Ecto neural progenitor cell (in vitro differentiated cells): Measurements from ENCODE around the gene TMEM176A.
A peak's percentile ranks its signal among the peaks of the same experiment; 100 is the strongest.

ENCODE experiments used
- DNase-seq: peaks from one replicate; pipeline ENCODE4 v3.0.0-alpha.2; 2018; ENCODE audit warnings: low spot score

Gene TMEM176A

DNA sequence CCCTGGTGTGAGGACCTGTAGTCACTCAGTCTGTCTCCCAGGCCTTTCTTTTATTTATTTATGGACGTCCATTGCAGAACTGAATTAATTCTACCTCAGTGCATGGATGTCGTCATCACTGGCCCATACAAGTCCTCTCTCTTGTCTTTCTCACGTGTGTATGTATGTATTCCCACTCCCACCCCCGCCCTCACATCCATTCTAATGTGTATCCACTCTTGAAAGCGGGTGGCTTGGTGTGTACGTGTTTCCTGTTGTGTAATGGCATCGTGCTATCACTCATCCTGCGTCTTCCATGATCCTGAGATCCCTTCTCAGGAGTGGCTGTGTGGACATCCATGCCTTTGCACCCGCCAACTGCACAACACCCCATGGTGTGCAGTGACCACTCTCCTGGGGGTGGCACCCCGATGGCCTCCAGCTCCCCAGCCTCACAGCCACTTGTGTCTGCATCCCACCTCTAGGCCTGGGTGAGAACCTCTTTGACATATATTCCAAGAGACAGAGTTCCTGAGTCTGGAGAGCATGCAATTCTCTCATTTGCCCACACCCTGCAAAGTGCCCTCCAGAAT lies 48.7 kb downstream of the TMEM176A start:
- DNase-seq: peak; percentile 20

GRCh38 chr7:150850273-150850672 lies 49.7 kb downstream of the TMEM176A start:
- no peak for DNase-seq

GRCh38 chr7:150851492-150852370 lies 51.2 kb downstream of the TMEM176A start:
- DNase-seq: peak; percentile 26

DNA sequence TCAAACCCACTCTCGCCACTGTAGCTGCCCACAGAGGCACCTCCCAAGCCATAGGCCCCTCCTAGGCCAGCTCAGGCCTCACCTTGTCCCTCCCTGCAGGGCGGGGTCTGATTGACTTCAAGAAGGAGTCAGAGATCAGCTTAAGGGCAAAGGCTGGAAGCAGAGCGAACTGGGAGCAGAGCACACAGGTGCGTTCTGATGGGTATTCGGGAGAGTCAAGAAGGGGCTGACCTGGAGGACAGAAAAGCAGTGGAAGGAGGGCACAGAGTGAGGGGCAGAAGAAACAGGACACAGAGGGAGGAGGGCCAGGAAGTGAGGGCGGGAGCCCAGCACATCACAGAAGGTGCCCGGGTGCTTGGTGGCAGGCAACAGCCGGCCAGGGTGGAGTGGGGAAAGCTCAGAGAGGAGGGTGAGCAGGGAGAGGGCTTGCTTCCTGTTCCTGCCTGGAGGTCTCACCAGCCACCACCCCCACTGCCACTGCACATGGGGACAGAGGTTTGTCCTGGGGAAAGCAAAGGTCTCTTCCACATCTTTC lies 51.9 kb downstream of the TMEM176A start, which contains the start of gene AOC1:
Gene AOC1, plus strand, starts transcription at position 147 of the 535 bp plus-strand sequence. CDS start 3,954 bp downstream, outside the sequence.
- DNase-seq: peak; percentile 44

DNA sequence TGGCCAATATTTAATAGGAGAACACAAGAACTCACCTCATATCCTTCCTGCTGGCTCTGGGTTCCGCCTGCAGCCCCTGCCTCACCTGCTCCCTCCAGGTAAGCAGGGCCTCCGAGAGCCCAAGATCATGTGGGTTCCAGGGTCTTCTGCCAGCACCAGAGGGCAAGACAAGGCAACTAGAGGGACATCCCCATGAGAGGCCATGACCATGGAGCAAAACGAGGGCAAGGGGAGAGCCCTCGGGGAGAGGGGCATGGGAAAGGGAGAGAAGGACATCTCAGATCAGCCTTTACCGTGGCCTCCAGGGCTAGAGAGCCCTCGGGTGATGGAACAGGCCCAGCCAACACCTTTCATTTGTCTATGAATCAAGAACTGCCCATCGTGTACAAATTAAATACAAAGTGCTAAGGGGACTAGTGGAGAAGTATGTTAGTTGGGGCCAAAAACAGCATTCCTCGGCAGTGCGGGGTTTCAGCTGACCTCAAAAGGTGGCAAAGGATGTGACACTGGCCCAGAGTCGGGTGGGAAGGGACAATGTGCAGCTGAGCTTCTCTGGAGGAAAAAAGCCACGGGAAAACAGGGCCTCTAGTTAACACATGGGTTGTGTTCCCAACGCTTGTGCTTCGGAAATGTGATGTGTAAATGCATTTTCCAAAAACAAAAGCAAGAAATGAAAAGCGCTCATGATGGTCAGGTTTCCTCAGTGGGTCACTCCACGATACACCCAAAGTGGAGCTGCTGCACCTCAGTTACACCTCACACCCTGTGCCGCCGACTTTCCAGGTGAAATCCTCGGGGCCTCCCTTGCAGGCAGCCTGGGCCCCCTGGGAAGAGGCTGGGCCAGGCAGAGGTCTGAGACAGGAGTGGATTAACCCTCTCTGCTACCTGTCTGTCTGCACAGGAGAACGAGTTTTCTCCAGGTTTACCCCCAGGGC lies 53.8 kb downstream of the TMEM176A start:
- peak; percentile 32 for DNase-seq
